T47D (cell line): ENCODE measurements around the gene EDEM3.
A peak's percentile ranks its signal among the peaks of the same experiment; 100 is the strongest.

ENCODE experiments used
- DNase-seq, 2 experiments: peaks; one replicate each; pipeline versions ENCODE4 v3.0.0 to v3.0.0-alpha.2; 2011 to 2012; ENCODE audit warnings: low read depth in 1 of 2, low spot score in 1 of 2
- JUND ChIP-seq: IDR thresholded peaks from 2 replicates; pipeline ENCODE4 v1.6.1; 2012; ENCODE audit warnings: low read depth
- in situ Hi-C: cut with HindIII; loops from 2 replicates; pipeline ENCODE4 v1.10.0; 2016; ENCODE audit warnings: low sequenced_read_pairs, low pct_unique_long_range_greater_than_20kb

Gene EDEM3

DNA sequence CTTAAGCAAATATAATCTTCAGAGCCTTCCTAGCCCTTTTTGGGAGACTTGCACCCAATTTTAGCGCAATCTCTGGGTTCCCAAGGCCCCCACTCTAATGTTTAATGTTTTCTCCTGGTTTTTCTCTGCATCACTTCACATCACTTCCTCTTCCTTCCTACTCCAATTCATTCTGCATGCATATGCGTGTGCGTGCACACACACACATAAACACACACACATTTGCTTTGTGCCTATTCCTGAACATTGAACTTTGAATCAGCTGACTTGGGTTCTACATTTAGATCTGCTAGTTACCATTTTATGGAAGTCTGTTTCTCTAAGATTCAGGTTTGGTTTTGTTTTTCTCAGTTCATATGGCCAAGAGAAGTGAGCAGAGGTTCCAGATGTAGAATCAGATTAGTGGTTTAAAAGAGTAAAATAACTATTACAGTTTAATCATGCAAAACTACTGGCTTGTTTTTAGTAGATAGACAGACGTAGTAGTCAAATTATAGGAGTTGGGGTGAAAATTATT, 7.4 kb upstream of the EDEM3 start:
- TF ChIP-seq JUND = no peak
- no peak for DNase-seq
- in situ Hi-C loops = no loop called here

- no peak for TF ChIP-seq JUND
- in situ Hi-C loops = no loop called here
- DNase-seq = no peak
Observed at GRCh38 chr1:184759651-184760050, 5.0 kb upstream of the EDEM3 start.

DNA sequence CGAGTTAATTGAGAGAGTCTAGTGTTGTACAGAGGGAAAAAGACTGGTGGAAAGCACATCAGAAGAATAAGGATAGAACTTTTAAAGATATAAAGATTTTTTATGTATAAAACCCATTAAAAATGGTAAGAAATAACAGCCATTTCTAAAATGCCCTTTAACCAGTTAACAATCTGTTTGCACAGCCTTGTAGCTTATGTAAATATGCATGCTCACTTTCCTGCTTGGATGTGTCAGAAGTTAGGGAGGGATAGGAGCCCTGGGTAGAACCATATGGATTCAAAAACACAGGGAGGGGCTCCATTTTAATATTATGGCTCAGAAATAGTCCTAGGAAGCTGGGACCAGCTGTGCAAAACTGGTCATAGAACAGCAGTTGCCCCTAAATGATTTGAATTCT, 4.5 kb upstream of the EDEM3 start:
- in situ Hi-C loops = no loop called here
- DNase-seq = peak; percentile 38 to 45
- TF ChIP-seq JUND = no peak

- DNase-seq = no peak
- in situ Hi-C loops = no loop called here
- TF ChIP-seq JUND = no peak
Observed at GRCh38 chr1:184757891-184758290, 3.2 kb upstream of the EDEM3 start.

GRCh38 chr1:184757406-184757805, 2.7 kb upstream of the EDEM3 start:
- TF ChIP-seq JUND = no peak
- DNase-seq = no peak
- in situ Hi-C loops = no loop called here

DNA sequence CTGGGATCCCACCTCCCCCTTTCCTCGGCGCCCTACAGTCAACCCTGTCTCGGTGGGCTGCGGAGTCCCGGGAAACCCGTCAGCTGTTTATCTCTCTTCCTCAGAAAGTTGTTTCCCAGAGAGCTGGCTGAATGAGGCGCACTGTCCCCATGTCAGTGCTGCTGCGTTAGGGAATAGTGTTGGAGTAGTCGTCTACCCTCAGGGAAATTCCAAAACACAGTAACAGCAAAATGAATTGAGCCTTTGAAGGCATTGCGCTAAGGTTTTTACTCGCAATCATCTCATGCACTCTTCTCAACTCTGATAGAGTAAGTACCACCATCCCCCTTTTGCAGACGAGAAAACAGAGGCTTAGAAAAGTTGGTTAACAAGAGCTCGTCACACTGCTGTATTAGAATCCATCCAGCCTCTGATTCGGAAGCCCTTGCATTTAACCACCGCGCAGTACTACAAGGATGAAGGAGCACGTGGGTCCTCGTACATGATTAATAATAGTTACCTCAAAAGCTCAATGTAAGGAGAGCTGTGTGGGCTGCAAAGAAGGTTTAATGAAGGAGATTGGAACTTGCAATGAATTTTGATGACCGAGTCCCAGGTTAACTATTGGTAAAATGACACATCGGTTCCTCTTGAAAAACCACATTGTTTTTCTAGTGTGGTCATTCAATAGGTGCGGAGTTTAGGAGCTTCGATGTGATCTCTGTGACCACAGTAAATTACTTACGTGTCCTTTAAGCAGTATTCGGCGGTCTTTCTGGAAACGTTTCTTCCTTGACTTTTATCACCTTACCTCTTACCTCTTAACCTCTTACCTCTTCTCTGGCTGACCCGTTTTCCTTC, 788 bp upstream of the EDEM3 start:
- TF ChIP-seq JUND = no peak
- in situ Hi-C loops = no loop called here
- no peak for DNase-seq

DNA sequence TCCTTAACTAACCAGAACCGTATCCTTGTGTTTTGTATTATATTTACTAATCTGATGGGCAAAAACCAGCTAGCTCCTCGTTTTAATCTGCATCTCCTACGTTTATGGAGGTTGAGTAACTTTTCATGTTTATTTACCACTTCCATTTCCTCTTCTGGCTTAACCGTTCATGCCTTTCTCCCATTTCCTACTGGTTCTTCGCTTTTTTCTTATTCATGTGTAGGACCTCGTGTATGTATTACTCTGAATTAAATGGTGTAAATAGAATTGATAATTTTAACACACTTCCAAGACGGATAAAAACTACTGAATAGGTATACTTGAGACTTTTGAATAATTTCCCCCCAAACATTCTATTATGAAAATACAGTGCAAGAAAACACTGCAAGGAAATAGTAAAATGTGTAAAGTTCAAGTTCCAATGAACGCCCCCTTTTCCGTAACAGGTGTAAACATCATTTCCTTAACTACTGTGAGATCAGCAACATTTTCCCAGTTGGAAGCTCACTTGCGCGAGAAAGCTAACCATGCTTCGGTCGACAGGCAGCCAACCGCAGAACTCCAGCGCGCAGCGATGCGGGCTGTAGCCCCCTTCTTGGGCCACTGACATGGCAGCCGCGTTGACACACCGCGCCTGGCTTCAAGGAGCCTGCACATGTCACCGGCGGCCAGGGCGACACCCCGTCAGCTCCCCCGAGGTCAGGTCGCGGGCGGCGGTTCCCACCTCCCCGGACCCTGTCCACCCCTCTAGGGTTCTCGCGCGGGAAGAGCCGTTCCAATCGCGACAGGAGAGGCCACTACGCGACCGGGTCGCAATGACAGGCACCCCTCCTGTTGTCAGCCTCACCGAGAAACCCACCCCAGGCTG, 816 bp downstream of the EDEM3 start:
- in situ Hi-C loops = no loop called here
- peak; percentile 18 to 53 for DNase-seq
- TF ChIP-seq JUND = no peak

DNA sequence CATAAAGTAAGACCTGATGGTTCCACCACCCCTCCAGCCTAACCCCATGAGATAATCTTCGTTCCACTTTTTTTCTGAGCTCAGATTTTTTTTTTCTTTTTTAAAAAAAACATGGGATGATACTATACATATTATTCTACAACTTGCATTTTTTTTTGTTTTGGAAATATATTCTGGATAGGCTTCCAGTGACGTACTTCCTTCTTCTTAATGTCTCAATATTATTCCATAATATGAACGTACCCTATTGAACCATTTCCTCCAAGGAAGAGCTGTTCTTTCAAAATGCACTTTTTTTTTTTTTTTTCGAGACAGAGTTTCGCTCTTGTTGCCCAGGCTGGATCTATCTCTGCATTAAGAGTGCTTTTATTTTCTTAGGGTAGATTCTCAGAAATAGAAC, 1.5 kb downstream of the EDEM3 start:
- DNase-seq = no peak
- TF ChIP-seq JUND = no peak
- in situ Hi-C loops = no loop called here

DNA sequence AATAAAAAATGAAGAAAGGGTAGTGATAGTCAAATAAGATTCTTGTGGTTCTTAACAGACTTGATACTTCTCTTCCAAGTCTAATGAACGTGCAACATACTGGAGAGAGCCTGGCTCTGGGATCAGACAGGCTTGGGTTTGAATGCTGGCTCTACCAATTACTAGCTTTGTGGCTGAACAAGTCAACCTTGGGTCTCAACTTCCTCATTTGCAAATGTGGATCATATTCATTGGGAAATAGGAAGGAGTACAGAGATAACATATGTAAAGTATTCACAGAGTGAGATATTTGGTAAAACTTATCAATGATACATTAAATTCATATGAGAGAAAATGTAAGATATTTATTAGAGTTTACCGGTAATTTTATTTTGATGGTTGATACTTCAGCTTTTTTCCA, 2.0 kb downstream of the EDEM3 start:
- TF ChIP-seq JUND = no peak
- DNase-seq = no peak
- in situ Hi-C loops = no loop called here

- in situ Hi-C loops = no loop called here
- no peak for DNase-seq
- TF ChIP-seq JUND = no peak
Observed at GRCh38 chr1:184748740-184749139, 5.9 kb downstream of the EDEM3 start.

- no peak for DNase-seq
- TF ChIP-seq JUND = no peak
- in situ Hi-C loops = no loop called here
Observed at GRCh38 chr1:184747089-184747955, 7.3 kb downstream of the EDEM3 start.
